ENCODE results near the gene MYO7B.

GRCh38 chr2:127586136-127586535 lies 50.7 kb downstream of the MYO7B start:
- TF ChIP-seq CTCF (conservative IDR thresholded peaks at IDR 0.05; ENCODE audit: low read length) (no peak), EZH2phosphoT487 (IDR thresholded peaks at IDR 0.05; ENCODE audit: borderline replicate concordance, low read depth, low read length) (no peak)
